VCaP (cell line): ENCODE measurements around the gene AXIN1.

Experiments
- H3K27ac ChIP-seq: fragments of 450-650 bp; 2 replicates; pipeline ENCODE4 v1.5.1; 2017
- TF ChIP-seq, protein P1 (sequence below): fragments of 450-650 bp; conservative IDR thresholded peaks from 2 replicates; pipeline ENCODE4 v1.5.1; 2017; ENCODE audit warnings: mild to moderate bottlenecking, moderate library complexity

AXIN1 gene

GRCh38 chr16:387761-388666 is 35.5 kb upstream of the AXIN1 start:
- peak overlapping the region; percentile 90 for H3K27ac ChIP-seq
- TF ChIP-seq, protein P1, sequence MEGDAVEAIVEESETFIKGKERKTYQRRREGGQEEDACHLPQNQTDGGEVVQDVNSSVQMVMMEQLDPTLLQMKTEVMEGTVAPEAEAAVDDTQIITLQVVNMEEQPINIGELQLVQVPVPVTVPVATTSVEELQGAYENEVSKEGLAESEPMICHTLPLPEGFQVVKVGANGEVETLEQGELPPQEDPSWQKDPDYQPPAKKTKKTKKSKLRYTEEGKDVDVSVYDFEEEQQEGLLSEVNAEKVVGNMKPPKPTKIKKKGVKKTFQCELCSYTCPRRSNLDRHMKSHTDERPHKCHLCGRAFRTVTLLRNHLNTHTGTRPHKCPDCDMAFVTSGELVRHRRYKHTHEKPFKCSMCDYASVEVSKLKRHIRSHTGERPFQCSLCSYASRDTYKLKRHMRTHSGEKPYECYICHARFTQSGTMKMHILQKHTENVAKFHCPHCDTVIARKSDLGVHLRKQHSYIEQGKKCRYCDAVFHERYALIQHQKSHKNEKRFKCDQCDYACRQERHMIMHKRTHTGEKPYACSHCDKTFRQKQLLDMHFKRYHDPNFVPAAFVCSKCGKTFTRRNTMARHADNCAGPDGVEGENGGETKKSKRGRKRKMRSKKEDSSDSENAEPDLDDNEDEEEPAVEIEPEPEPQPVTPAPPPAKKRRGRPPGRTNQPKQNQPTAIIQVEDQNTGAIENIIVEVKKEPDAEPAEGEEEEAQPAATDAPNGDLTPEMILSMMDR: peak; percentile 28; the same call in 1 of the 2 replicates

DNA sequence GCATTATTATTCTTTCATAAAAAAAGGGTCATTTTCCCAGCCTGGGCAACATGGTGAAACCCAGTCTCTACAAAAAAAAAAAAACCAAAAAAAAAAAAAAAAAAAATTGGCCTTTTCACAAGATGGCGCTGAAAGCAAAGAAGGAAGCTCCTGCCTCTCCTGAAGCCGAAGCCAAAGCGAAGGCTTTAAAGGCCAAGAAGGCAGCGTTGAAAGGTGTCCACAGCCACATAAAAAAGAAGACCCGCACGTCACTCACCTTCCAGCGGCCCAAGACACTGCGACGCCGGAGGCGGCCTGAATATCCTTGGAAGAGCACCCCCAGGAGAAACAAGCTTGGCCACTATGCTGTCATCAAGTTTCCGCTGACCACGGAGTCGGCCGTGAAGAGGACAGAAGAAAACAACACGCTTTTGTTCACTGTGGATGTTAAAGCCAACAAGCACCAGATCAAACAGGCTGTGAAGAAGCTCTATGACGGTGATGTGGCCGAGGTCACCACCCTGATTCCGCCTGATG is 34.2 kb upstream of the AXIN1 start:
- TF ChIP-seq, protein P1: 0 out of 2 replicates have a peak, but pooled peaks have one; percentile 11
- peak overlapping the region; percentile 90 for H3K27ac ChIP-seq

GRCh38 chr16:383326-384051 is 31.0 kb upstream of the AXIN1 start:
- H3K27ac ChIP-seq: peak overlapping the region; percentile 89
- TF ChIP-seq, protein P1: no peak

DNA sequence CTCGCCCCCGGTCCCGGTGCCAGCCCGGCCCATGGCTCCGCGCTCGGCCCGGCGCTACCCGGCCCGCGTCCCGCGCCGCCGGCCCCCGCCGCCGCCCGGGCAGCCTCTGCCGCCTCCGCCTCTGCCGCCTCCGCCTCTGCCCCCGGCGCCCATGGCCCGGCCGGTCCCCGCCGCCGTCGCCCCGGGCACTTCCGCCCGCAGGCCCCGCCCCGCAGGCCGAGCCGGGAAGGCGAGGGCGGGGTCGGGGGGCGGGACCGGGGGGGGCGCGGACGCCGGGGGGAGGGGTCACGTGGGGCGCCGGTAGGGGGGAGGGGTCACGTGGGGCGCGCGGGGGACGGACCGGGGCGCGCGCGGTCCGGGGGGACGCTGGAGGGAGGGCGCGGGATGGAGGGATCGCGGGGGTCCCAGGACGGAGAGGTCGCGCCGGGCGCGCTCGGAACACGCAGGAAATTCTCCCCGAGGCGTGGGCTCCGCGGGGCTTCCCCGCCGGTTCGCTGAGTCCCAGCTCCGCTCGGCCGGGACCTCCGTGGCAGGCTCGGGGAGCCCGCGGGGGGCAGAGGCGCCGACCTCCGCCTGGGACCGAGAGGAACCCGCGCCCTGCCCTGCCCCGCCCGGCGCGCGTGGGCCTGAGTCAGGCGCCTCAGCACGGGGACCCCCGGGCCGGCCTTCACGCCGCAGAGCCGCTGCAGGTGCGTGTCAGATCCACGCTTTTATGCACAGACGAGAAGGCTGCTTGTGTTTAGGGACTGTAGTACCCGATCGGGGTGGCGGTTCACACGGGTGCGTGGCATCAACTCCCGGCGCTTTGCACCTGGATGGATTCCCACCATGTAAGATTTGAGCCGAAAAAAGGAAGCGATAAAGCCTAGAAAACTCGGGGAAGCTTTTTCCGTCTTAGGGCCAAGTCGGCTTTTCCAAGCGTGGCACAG is 29.5 kb upstream of the AXIN1 start, which contains the start of gene PGAP6:
TSS of gene PGAP6 (minus strand) at position 190 of the 929 bp plus-strand sequence. CDS start at position 33, 157 bp downstream.
- TF ChIP-seq, protein P1: no peak
- peak within 1 kb of the TSS; percentile 89 for H3K27ac ChIP-seq

DNA sequence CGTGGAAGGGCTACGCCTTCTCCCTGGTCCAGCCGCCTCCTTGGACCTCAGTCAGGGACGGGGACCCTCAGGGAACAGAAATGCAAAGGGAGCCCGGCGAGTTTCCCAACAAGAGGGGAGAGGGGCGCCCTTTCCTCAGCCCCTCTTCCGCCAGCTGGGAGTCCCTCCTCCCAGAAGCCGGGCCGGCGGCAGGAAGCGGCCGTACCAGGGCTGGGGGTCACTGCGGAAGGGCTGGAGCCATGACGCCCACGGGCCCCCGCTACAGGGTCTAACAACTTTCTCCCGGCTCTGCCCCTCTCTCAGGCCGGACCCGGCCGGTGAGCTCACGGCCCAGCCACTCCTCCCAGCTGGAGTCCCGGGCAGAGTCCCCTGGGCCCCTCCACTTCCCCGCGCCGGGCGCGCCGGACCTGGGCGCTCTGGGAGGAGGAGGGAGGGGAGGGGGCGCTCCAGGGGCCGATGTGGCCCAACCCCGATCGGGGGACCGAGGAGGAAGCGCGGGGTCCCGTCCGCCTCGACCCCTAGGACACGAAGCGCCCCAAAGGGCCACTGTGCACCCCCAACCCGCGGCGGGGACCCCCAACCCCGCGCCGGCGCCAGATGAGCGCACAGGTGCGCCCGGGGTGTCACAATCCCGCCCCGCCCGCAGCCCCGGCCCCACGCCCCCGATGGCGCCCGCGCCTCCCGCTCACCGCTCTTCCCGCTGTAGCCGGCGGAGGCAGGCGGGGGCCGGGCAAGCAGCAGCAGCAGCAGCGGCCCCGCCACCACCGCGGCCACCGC is 28.7 kb upstream of the AXIN1 start:
- H3K27ac ChIP-seq: peak overlapping the region; percentile 89
- TF ChIP-seq, protein P1: no peak

GRCh38 chr16:380762-381011 is 28.2 kb upstream of the AXIN1 start:
- H3K27ac ChIP-seq: peak overlapping the region; percentile 89
- TF ChIP-seq, protein P1: no peak
